Sigmoid colon (tissue), 7 donors: Measurements from ENCODE around the gene MAPK13. TPM values are rescaled to one million over a fixed set of nuclear protein-coding genes. Genes with fewer than 3 reads are reported as not detected.
A peak's percentile ranks its signal among the peaks of the same experiment; 100 is the strongest.
"Not testable (repeated sequence)": the region's sequence is repeated elsewhere in the genome, so short reads cannot be mapped to it uniquely, and the experiment has no call there.

Source experiments
- DNase-seq: peaks from one replicate; pipeline ENCODE4 v3.0.0-alpha.2; 2019
- H3K27ac ChIP-seq, 4 donors: fragments of 200-600 bp; sonication (generic); one replicate each; pipeline ENCODE4 v1.5.1; 2016 to 2019; ENCODE audit warnings: mild to moderate bottlenecking in 1 of 4
- H3K27me3 ChIP-seq, 3 donors: fragments of 200-600 bp; sonication (generic); one replicate each; pipeline ENCODE4 v1.5.1; 2019; ENCODE audit warnings: mild to moderate bottlenecking in 1 of 3
- H3K36me3 ChIP-seq, 4 donors: fragments of 200-600 bp; sonication (generic); one replicate each; pipeline ENCODE4 v1.5.1; 2016 to 2019
- H3K4me1 ChIP-seq, 4 donors: fragments of 200-600 bp; sonication (generic); one replicate each; pipeline ENCODE4 v1.5.1; 2017 to 2019
- H3K4me3 ChIP-seq, 4 donors: fragments of 200-600 bp; sonication (generic); one replicate each; pipeline ENCODE4 v1.5.1; 2017 to 2019; ENCODE audit warnings: mild to moderate bottlenecking in 2 of 4, moderate library complexity in 1 of 4
- H3K9me3 ChIP-seq, 4 donors: fragments of 200-600 bp in 3 of 4; sonication (generic) in 3 of 4; one replicate each; pipeline versions ENCODE4 v1.5.1 to v1.6.1; 2013 to 2019
- EP300 ChIP-seq, 4 donors: sonication (generic); formaldehyde crosslinking; IDR thresholded peaks; one replicate each; pipeline ENCODE4 v1.6.1; 2017; ENCODE audit warnings: antibody characterized with exemption in 4 of 4
- POLR2A ChIP-seq, 2 donors: fragments of 450-650 bp; IDR thresholded peaks; one replicate each; pipeline ENCODE4 v1.6.1; 2016; ENCODE audit warnings: antibody characterized with exemption in 2 of 2, mild to moderate bottlenecking in 2 of 2, moderate library complexity in 2 of 2
- POLR2AphosphoS5 ChIP-seq, 4 donors: sonication (generic); formaldehyde crosslinking; IDR thresholded peaks; one replicate each; pipeline ENCODE4 v1.6.1; 2017; ENCODE audit warnings: antibody characterized with exemption in 4 of 4
- WGBS, 2 donors: extraction: QIAGEN DNeasy Blood & Tissue Kit; methylation state at CpG; one replicate each; pipeline ENCODE4 v1.1.7; 2013; 5-methylcytosine and 5-hydroxymethylcytosine counted together
- intact Hi-C: fragments of 100-400 bp; cut with DNase I; formaldehyde crosslinking; loops from one replicate; pipeline ENCODE4 v1.15.1; 2023
- polyA plus RNA-seq, 3 donors: library from polyadenylated mRNA; stranded (reverse); fragments of 200-250 nt; gene quantifications; one replicate each; pipeline ENCODE4 v1.2.3, GENCODE V29; 2013
- total RNA-seq, 4 donors: library from RNA; depleted of rRNA; stranded (reverse); fragments of >200 nt; gene quantifications; one replicate each; pipeline ENCODE4 v1.1.0, GENCODE V29; 2016
- TF ChIP-seq, protein P1 (sequence below), 4 experiments: fragments of 450-650 bp in 3 of 4; fragments of 200-600 bp in 1 of 4; IDR thresholded peaks; one replicate each; pipeline ENCODE4 v1.5.1; 2016 to 2019; ENCODE audit warnings: antibody characterized with exemption in 4 of 4, mild to moderate bottlenecking in 3 of 4, moderate library complexity in 2 of 4
- donor health status: healthy with polysubstance abuse.
- donor health status: Bipolar disorder and iron deficiency.
- donor health status: healthy.

Gene MAPK13
- total and polyA plus RNA-seq, 7 donors, result 1.8 to 159 (median 3.6) TPM

DNA sequence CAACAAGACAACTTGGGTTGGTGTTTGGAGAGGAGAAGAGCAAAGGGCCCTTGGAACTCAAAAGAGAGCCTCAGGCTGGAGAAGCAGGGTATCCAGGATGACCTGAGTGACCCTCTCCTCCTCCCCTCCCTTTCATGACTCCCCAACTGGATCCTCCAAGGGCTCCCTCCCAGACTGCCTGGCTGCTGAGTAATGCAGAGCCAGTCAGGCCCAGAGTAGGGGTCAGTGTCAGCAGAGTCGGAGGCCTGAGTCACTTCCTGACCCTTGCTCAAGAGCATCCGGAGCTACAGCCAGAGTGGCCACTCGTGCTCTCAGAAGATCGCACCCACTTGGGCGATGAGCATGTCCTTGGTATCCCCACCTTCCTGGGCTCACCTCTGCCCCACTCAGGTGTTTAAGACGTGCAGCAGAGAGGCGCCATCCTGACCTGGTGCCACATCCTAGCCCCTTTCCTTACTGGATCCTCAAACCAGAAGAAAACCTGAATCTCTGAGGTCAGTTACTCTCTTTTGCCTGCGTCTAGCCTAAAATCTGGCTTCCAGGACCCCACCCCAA lies 2.8 kb upstream of the MAPK13 start:
- intact Hi-C loops, result no loop called here
- WGBS, 2 donors, result 86 to 88% methylated on average over 8 of the region's 8 CpGs
- peak; percentile 77 for DNase-seq
- Histone ChIP-seq H3K27ac (no peak overlapping the region), H3K36me3 (no peaks in the 10 kb centered on the region), H3K4me3 (no peak overlapping the region), H3K9me3 (no peaks in the 10 kb centered on the region), H3K4me1 (peaks cover 0 to 22% (median 20%) of the 10 kb centered on the region in 4 donors), H3K27me3 (peaks cover 11 to 48% (median 27%) of the 10 kb centered on the region in 3 donors)
- TF ChIP-seq EP300 (IDR thresholded peaks at IDR 0.05), result no peak
- peak in 1 of 4 donors; percentile 27 for TF ChIP-seq POLR2AphosphoS5 (IDR thresholded peaks at IDR 0.05)

DNA sequence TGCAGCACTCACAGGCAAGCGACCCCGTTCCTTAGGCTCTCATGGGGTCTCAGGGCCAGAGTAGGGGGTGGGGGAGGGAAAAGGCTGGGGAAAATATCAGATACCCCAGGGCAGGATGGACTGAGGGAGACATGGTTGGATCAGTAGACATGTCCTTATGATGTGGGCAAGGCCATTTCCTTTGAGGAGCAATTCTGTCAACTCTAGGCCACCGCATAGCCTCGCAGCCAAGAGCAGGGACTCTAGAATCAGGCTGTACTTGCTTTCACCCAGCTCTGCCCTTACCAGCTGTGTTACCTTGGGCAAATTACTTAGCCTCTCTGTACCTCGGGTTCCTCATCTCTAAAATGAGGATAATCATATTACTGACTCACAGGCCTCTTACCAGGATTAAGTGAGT lies 2.2 kb upstream of the MAPK13 start:
- H3K27ac ChIP-seq, result no peak overlapping the region
- intact Hi-C loops, result no loop called here
- TF ChIP-seq, protein P1, sequence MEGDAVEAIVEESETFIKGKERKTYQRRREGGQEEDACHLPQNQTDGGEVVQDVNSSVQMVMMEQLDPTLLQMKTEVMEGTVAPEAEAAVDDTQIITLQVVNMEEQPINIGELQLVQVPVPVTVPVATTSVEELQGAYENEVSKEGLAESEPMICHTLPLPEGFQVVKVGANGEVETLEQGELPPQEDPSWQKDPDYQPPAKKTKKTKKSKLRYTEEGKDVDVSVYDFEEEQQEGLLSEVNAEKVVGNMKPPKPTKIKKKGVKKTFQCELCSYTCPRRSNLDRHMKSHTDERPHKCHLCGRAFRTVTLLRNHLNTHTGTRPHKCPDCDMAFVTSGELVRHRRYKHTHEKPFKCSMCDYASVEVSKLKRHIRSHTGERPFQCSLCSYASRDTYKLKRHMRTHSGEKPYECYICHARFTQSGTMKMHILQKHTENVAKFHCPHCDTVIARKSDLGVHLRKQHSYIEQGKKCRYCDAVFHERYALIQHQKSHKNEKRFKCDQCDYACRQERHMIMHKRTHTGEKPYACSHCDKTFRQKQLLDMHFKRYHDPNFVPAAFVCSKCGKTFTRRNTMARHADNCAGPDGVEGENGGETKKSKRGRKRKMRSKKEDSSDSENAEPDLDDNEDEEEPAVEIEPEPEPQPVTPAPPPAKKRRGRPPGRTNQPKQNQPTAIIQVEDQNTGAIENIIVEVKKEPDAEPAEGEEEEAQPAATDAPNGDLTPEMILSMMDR (IDR thresholded peaks at IDR 0.05), result no peak
- TF ChIP-seq POLR2AphosphoS5 (IDR thresholded peaks at IDR 0.05) (no peak), EP300 (IDR thresholded peaks at IDR 0.05) (no peak), POLR2A (IDR thresholded peaks at IDR 0.05) (no peak)

DNA sequence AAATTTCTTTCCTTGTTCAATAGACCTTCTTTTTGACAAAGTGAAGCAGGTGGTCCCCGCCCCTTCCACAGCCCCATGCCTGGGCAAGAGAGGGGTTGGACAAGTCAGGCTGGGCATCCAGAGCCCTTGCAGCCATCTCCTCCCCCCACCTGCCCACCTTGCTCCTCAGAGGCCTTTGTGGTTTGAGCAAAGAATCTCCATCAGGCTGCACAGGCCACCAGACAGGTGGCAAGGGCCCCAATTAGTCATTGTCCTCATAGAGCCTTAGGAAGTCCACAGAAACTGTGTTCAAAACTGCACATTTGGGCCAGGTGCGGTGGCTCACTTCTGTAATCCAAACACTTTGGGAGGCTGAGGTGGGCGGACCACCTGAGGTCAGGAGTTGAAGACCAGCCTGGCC lies 1.5 kb upstream of the MAPK13 start:
- no peaks in the 10 kb centered on the region for H3K9me3 ChIP-seq
- DNase-seq, result peak; percentile 48
- WGBS, 2 donors, result 96 to 97% methylated on average over 3 of the region's 3 CpGs
- no peaks in the 10 kb centered on the region for H3K36me3 ChIP-seq
- intact Hi-C loops, result no loop called here
- H3K27me3 ChIP-seq, result peaks cover 11 to 48% (median 27%) of the 10 kb centered on the region in 3 donors
- peaks cover 0 to 22% (median 20%) of the 10 kb centered on the region in 4 donors for H3K4me1 ChIP-seq
- TF ChIP-seq POLR2A (IDR thresholded peaks at IDR 0.05) (no peak), POLR2AphosphoS5 (IDR thresholded peaks at IDR 0.05) (no peak), EP300 (IDR thresholded peaks at IDR 0.05) (no peak)
- TF ChIP-seq, protein P1 (IDR thresholded peaks at IDR 0.05), result no peak
- no peak overlapping the region for H3K4me3 ChIP-seq
- H3K27ac ChIP-seq, result no peak overlapping the region

More for the DNA sequence above, 2.2 kb upstream of the MAPK13 start:
- H3K4me1 ChIP-seq, result peaks cover 0 to 22% (median 20%) of the 10 kb centered on the region in 4 donors
- no peaks in the 10 kb centered on the region for H3K9me3 ChIP-seq
- no peak overlapping the region for H3K4me3 ChIP-seq
- no peaks in the 10 kb centered on the region for H3K36me3 ChIP-seq
- DNase-seq, result no peak
- WGBS, 2 donors, result 84 to 91% methylated on average over 5 of the region's 5 CpGs
- peaks cover 11 to 48% (median 27%) of the 10 kb centered on the region in 3 donors for H3K27me3 ChIP-seq

DNA sequence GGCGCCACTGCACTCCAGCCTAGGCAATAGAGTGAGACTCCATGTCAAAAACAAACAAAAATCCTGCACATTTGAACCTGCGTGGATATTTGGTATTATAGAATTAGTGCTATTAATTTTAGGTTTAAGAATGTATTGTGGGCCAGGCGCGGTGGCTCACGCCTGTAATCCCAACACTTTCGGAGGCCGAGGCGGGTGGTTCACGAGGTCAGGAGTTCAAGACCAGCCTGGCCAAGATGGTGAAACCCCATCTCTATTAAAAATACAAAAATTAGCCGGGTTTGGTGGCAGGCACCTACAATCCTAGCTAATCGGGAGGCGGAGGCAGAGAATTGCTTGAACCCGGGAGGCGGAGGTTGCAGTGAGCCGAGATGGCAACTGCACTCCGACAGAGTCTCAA lies 979 bp upstream of the MAPK13 start:
- H3K27ac ChIP-seq, intact Hi-C loops, H3K36me3 ChIP-seq, H3K4me3 ChIP-seq, H3K9me3 ChIP-seq: not testable (repeated sequence)
- peak; percentile 39 for DNase-seq
- 81 to 92% methylated on average over 16 of the region's 16 CpGs for WGBS, 2 donors
- peaks cover 11 to 48% (median 27%) of the 10 kb centered on the region in 3 donors for H3K27me3 ChIP-seq
- peaks cover 0 to 18% (median 15%) of the 10 kb centered on the region in 4 donors for H3K4me1 ChIP-seq

DNA sequence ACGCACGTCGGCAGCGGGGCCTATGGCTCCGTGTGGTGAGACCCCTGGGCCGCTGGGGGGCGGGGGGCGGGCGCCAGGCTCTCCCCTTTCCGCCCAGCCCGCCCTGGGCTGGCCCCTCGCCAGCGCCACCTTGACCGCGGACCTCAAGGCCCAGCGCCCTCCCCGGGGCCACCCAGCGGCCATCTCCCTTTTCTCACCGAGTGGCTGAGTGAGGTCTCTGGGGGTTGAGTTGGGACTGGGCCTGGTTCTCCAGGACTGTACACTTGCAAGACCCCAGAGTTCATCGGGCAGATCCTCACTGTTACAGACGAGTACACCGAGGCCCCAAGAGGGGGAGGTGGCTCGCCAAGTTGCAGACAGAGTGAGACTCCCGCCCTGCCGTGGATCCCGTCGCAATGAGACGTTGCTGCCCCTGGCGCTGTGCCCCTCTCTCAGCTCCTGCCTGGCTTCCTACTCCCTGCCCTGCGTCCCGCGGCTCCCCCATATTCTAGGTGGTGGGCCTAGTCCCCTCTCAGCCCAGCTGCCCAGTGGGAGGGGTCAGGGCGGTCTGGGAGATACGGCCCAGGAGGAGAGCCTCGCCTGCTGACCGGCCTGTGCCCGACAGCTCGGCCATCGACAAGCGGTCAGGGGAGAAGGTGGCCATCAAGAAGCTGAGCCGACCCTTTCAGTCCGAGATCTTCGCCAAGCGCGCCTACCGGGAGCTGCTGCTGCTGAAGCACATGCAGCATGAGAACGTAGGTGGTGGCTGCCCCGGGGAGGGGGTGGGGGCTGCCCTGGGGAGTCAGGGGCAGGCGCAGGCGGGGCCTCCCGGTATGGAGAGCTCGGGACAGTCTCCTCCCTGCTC lies 576 bp downstream of the MAPK13 start:
- TF ChIP-seq POLR2A (IDR thresholded peaks at IDR 0.05), result no peak
- TF ChIP-seq, protein P1 (IDR thresholded peaks at IDR 0.05), result no peak
- no peak for TF ChIP-seq POLR2AphosphoS5 (IDR thresholded peaks at IDR 0.05)
- no peak for TF ChIP-seq EP300 (IDR thresholded peaks at IDR 0.05)
- Histone ChIP-seq H3K36me3 (no peaks in the 10 kb centered on the region), H3K27ac (peak overlapping the region in 2 of 4 donors; percentile 41 to 42), H3K27me3 (peaks cover 11 to 48% (median 27%) of the 10 kb centered on the region in 3 donors), H3K4me3 (peak overlapping the region; percentile 17 to 49 (median 42)), H3K4me1 (peaks cover 0 to 18% (median 14%) of the 10 kb centered on the region in 4 donors), H3K9me3 (no peaks in the 10 kb centered on the region)
- intact Hi-C loops, result no loop called here
- 3 to 9% methylated on average over 52 of the region's 52 CpGs for WGBS, 2 donors
- peak; percentile 74 for DNase-seq
